HG03432 (cell line): ENCODE measurements around the gene RHCE.
A peak's percentile ranks its signal among the peaks of the same experiment; 100 is the strongest.
"Not testable (repeated sequence)": the region's sequence is repeated elsewhere in the genome, so short reads cannot be mapped to it uniquely, and the experiment has no call there.

Experiments used
- ATAC-seq: cut with Tn5 transposase; IDR thresholded peaks from one replicate; pipeline ENCODE4 v1.9.1; 2021; ENCODE audit warnings: mild to moderate bottlenecking, moderate library complexity; ENCODE audit not compliant: unreplicated experiment

The RHCE gene

DNA sequence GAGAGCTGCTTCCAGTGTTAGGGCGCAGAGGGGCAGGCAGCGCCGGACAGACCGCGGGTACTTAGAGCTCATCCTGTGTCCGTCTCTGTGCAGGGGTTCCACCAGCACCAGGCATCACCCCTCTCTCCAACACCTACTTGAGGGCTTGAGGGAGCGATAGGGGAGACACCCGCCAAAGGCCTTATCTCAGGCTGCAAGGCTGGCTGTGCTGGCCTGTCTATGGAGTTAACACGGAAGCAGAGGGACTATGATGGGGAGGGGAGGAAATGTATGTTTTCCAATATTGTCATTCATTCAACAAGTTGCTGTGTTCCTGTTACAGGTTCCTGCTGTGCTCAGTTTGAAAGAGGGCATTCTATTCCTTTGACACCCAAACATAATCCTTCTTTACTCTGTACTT, at the start of gene RHCE:
Gene RHCE (minus strand): TSS at position 111 of the 400 bp plus-strand sequence. CDS start 39 bp downstream, at position 72.
- ATAC-seq = not testable (repeated sequence)

DNA sequence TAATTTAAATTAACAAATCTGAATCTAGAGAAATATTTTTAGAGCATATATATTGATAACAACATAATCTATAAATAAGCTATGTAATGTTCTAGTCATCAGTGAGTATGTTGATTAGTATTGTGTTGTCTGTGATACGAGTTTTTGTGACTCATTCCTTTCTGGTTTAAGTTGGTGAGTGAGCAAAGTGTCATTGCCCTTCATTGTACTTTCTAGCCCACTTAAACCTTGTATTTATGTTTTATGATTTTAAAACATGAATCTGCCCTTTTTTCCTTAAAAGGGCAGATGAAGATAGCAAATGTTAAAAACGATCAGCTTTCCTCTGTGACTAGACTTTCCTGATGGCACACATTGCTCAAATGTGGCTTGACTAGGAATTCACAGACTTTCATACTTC, 48.6 kb upstream of the RHCE start:
- no peak for ATAC-seq

- ATAC-seq = no peak
Observed at GRCh38 chr1:25468033-25468432, 47.4 kb upstream of the RHCE start.

GRCh38 chr1:25467616-25468015, 47.0 kb upstream of the RHCE start:
- ATAC-seq = no peak

GRCh38 chr1:25467193-25467592, 46.6 kb upstream of the RHCE start:
- ATAC-seq = no peak

- ATAC-seq = no peak
Observed at GRCh38 chr1:25462732-25463131, 42.1 kb upstream of the RHCE start.

GRCh38 chr1:25461849-25462248, 41.2 kb upstream of the RHCE start:
- ATAC-seq = no peak

DNA sequence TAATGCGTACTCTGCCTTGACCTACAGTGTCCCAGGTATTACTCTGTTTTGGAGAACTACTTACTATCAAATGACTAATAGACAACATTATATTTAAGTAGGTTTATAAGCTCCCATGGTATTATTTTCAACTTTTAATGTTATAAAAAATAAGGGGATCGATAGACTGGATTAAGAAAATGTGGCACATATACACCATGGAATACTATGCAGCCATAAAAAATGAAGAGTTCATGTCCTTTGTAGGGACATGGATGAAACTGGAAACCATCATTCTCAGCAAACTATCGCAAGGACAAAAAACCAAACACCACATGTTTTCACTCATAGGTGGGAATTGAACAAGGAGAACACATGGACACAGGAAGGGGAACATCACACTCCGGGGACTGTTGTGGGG, 40.2 kb upstream of the RHCE start:
- not testable (repeated sequence) for ATAC-seq

DNA sequence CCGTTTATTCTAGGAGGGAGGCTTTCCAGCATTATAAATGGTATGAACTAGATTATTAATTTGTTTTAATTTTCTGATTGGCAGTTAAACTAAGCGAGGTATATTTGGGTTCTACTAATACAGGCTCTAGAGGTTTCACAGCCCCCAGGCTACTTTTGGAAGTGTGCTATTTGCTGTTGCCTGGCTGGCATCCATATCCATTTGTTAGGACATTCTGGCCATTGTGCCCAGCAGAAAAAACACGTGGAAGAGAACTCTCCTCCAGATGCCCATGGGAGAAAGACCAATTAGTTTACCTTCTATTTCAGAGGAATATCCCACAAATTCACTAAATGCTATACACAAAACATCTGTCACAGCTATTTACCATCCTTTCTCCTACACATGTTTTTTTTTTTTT, 39.4 kb upstream of the RHCE start:
- ATAC-seq = no peak

DNA sequence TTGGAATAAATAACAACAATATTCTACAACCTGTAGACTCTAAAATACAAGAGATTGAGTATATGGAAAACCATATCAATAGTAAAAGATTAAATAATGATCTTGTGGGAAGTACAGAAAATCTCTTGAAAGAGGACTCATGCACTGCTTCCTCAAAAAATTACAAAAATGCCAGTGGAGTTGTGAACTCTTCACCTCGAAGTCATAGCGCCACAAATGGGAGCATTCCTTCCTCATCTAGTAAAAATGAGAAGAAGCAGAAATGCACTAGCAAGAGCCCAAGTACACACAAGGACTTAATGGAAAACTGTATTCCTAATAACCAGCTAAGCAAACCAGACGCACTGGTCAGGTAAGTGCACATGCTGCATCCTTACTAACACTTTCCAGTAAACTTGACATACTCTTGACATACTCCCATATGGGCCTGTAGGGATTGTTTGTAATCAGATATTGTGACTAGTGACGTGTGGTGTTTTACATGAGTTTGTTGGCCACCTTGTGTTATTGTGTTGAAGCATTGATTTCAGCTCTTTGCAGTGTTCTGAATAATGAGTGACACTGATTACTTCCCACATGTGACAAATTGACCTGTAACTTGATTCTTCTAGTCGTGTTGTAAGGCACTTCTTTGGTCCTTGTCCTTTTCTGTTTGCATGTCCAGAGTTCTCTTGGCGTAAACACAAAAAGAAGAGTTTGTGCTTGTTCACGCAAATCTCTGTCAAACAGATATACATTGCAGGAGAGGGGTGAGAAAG, 38.1 kb upstream of the RHCE start:
- no peak for ATAC-seq

GRCh38 chr1:25456502-25456901, 35.9 kb upstream of the RHCE start:
- ATAC-seq = no peak

DNA sequence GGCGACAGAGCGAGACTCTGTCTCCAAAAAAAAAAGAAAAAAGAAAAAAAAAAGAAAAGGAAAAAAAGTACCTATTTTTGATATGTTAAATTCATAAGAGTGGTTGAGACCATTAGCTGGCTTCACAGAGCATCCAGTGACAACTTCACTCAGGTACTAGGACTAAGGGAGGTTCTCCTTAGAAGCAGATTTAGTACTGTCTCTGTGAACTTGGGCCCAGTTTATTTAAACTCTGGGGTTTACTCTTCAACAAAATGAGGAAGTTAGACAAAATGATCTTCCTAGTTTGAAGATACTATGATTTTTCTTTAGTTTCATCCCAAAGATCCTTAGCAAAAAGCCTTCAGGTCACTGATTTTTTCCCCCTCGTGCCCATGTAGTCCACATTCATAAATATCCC, 31.3 kb upstream of the RHCE start:
- no peak for ATAC-seq

DNA sequence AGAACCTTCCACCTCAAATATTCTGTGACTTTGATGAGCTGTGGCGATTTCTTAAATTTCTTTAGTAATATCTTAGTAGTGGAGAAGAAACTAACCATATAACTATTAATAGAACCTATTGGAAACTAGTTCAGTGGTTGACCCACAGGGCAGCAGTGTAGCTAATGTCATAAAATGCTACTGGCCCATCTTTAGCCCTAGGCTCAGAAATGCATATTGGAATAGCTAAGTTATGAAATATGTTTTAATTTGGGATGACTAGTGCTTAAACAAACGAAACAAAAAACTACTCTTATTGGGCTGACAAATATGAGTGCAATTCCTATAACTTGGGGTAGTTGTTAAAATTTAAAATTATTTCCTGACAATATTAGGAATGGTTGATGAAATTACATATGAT, 30.3 kb upstream of the RHCE start:
- ATAC-seq = no peak

GRCh38 chr1:25447547-25447946, 26.9 kb upstream of the RHCE start:
- peak; percentile 73 for ATAC-seq

DNA sequence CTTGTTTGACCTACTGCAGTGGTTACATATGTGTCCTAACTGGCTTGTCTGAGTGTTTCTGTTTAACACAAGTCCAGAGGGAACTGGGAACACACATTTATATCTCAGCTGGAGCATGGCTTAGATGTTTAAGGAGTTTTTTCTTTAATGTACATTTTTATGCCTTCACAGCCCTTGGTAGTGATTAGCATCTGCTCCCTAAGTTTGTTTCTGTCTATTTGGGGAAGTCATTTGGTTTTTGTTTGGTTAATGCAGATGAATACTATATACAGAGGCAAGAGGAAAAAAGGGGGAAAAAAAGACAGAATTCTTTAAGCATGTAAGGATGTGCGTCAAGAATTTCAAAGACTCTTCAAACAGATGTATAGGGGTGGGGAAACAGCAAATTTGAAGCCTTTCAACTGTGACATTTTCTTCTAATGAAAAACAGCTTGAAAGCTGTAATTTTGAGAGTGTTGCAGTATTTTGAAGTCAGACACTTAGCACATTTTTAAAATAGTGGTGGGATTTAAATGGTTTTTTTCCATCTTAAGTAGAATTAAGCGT, 25.4 kb upstream of the RHCE start:
- ATAC-seq = no peak

- not testable (repeated sequence) for ATAC-seq
Observed at GRCh38 chr1:25444604-25445003, 24.0 kb upstream of the RHCE start.

DNA sequence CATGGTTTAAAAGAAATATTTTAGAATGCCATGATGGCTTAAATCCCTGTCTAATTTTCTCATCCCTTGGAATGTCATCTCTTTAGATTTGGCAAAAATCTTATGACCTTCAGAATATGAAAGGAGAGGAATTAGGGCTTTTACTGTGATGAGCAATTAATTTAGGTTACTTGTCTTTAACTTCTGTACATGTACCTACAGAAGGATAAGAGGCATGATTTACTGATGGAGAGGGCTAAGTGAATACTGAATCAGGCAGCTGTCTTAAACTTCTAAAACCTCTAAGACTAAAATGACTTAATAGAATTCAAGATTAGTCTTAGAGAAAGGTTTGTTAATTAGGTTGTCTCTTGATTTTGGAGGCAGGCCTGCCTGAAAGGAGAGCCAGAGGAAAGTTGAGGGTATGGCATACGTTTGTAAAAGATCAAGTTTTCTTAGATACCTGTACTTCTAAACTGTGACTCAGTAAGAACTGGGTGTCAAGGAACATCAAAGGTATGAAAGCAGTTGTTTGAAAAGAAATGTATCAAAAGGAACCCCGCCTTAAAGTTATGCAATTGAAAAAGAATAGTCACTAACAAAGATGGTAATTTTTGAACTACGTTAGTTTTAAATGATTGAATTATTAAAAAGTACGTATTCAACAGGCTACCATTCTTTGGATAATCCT, 22.5 kb upstream of the RHCE start:
- no peak for ATAC-seq

GRCh38 chr1:25442178-25442577, 21.6 kb upstream of the RHCE start:
- no peak for ATAC-seq

DNA sequence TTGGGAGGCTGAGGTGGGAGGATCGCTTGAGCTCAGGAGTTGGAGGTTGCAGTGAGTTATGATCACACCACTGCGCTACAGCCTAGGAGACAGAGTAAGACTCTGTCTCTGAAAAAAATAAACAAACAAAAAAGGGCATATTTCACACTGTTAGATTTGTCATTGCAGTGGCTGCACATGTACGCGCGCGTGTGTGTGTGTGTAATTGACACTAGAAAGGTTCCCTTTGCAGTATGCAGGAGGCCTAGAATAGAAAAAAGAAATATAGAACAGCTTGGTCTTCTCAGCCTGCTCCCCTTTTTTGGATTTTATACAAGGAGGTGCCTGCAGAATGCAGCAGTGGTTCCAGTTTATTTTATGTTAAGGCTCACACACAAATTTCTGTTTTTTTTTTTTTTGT, 18.7 kb upstream of the RHCE start:
- ATAC-seq = no peak

- no peak for ATAC-seq
Observed at GRCh38 chr1:25437672-25438071, 17.0 kb upstream of the RHCE start.

DNA sequence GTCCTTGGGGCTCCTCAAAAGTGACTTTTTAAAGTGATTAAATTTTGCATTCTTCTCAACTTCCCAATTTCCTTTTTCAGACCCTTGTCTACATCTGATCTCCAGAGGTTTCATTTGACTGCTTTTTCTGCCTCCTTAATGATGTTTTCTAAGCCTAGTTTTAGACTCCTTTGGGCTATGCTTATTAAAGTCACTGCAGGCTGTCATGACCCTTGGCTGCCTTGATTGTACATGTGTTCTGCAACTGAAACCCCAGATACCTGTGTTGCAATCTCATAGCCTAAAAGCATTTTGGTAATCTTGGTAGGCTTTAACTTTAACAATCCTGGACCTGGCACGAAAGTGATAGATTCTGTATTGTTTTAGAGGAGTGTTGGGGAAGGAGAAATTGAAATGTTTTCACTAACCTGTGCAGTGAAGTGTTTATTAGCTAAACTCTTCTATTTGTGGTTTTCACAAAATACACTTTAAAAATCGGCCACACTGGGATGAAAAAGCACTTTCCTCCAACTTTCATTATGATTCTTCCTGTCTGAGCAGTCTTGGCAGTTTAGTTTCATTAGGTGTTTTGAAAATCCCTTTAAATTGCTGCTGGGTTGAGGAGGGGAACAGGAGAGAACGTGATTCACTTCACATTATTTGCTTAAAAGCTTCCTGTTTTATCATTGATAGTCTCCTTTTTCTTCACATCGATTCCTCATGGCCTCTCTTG, 14.9 kb upstream of the RHCE start:
- no peak for ATAC-seq
